GM21737 (cell line): Measurements from ENCODE around the gene SDK1.

ENCODE experiments used
- ATAC-seq: cut with Tn5 transposase; IDR thresholded peaks from one replicate; pipeline ENCODE4 v1.9.1; 2021; ENCODE audit warnings: mild to moderate bottlenecking, moderate library complexity; ENCODE audit not compliant: unreplicated experiment

The SDK1 gene

DNA sequence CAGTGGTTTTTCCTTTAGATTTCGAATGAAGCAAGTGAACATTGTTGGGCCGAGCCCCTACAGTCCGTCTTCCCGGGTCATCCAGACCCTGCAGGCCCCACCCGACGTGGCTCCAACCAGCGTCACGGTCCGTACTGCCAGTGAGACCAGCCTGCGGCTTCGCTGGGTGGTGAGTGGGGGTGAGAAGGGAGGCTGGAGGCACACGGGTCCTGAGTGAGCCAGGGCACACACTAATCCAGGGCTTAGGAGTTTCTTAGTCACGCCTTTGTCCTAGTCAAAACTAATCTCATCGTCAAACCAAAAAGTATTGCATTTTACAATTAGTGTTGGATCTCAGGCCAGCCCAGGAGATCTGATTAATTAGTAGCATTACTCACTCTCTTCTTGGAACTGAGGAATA is 812.2 kb downstream of the SDK1 start:
- no peak for ATAC-seq

DNA sequence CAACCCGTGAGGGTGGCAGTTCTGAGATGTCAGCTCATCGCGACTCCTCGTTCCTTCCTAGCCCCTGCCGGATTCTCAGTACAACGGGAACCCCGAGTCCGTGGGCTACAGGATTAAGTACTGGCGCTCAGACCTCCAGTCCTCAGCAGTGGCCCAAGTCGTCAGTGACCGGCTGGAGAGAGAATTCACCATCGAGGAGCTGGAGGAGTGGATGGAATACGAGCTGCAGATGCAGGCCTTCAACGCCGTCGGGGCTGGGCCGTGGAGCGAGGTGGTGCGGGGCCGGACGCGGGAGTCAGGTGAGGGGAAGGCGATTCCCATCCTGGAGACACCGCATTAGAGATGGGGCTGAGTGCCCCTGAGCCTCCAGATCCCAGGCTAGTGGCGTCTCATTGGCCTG is 812.9 kb downstream of the SDK1 start:
- ATAC-seq: no peak

DNA sequence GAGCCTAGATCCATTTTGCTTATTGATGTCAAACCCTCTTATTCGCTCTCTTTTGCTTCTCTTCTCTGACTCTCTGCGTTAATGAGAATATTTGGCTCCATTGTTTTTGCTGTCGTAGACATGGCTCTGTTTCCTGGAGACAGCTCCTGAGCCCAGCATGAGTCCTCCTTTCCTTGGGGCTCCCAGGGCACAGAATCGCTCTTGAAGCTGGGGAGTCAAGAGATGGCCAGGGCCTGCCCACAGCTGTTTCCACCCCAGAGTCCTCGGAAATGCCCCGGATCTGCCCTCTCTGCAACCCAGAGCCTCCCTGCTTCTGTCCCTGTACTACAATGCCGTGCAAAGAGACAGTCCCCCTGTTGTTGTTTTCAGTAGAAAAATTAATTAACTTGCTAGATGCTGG is 814.4 kb downstream of the SDK1 start:
- no peak for ATAC-seq

DNA sequence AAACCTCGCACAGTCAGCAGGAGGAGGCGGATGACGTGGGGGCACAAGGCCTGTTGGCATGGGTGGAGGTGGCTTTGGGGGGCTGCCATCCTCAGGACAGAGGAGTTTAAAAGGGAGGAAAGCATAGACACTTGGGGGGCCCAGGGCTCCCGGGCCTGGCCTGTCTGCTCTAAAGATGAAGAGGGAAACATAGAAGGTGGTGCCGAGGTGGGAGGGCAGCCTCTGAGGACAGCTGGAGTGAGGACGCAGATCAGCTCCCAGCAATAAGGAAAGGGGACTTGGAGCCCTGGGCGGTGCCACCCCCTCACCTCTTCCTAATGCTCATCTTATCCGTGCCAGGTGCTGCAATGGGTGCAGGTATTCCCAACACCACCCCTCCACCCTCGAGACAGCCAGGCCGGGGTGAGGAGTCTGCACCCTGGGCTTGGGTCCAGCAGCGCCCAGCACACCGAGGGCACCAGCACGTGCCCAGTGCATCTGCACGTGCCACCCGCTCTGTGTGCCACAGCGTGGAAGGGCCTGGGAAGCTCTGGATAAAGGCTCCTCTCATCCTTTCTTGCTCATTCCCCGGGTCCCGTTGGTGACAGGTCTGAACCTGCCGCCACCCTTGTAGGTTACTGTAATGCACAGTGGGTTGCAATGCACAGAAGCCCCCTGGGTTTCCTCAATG is 815.0 kb downstream of the SDK1 start:
- ATAC-seq: no peak

DNA sequence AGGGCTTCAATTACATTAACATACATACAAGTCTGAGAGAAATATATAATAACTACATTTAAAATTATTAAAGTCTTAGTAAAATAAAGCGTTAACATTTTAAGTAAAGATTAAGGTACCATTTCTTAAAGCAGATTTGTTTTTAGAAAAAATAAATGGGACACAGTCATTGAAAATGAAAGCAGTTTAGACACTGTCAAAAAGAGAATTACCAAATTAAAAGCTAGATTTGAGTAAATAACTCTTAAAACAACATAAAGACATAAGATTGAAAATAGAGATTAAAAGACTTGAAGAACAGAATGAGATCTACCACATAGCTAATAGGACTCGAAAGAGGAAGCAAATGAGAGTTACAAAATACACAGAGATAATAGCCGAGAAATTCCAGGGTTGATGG is 818.8 kb downstream of the SDK1 start:
- ATAC-seq: no peak

DNA sequence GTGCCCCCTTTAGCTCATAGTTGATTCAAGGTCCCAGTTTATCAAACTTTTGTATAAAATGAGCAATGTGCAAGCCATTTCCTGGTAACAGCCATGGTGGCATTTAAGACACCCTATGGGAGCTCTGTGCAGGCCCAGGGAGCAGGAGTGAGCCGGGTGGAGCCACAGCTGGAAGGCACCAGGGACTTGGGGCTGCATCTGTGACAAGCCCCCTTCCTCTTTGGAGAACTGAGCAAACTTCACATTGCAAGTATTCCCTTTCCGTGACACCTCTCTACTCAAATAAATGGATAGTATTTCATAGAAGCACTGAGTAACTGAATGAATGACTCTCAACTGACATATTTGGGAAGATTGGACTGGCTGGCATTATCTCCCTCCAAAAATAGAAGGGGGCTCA is 822.3 kb downstream of the SDK1 start:
- ATAC-seq: no peak

DNA sequence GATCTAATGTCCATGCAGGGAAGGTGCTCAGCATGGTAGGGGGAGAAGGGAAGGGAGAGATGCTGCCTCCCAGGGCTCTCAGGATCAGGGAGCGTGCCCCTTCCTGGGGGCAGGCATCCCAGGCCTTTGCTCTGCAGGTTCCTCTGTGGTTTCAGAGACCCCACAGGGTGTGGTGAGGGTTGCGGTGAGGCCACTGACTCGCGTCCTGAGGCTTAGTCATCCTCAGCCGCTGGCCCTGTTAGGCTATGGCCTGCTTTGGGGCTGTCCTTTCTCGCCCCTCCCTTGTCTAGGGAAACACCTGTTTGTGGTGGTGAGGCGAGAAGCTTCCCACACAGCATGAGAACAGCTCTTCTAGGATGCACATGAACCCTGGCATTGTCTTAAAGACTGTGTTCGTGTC is 822.8 kb downstream of the SDK1 start:
- ATAC-seq: no peak

DNA sequence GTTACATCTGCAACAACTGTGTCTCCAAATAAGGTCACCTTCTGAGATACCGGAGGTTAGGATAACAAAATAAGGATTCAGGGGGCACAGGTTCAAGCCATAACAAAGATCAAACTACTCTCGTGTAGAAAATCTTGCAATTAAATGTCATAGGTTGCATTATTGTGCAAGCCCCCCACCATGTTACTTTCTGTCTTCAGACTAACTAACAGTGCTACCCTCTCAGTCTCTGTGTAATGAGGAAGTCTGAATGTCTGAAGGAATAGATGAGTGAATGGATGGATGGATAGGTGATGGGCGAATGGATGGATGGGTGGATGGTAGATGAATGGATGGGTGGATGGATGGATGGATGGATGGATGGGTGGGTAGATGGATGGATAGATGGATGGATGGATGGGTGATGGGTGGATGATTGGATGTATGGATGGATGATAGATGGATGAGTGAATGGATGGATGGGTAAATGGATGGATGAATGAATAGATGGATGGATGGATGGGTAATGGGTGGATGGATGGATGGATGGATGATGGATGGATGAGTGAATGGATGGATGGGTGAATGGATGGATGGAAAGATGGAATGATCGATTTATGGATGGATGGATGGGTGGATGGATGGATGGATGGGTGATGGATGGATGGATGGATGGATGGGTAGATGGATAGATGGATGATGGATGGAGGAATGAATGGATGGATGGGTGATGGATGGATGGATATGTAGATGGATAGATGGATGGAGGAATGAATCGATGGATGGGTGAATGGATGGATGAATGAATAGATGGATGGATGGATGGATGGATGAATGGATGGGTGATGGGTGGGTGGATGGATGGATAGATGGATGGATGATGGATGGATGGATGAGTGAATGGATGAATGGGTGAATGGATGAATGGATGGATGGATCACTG is 823.8 kb downstream of the SDK1 start:
- no peak for ATAC-seq

DNA sequence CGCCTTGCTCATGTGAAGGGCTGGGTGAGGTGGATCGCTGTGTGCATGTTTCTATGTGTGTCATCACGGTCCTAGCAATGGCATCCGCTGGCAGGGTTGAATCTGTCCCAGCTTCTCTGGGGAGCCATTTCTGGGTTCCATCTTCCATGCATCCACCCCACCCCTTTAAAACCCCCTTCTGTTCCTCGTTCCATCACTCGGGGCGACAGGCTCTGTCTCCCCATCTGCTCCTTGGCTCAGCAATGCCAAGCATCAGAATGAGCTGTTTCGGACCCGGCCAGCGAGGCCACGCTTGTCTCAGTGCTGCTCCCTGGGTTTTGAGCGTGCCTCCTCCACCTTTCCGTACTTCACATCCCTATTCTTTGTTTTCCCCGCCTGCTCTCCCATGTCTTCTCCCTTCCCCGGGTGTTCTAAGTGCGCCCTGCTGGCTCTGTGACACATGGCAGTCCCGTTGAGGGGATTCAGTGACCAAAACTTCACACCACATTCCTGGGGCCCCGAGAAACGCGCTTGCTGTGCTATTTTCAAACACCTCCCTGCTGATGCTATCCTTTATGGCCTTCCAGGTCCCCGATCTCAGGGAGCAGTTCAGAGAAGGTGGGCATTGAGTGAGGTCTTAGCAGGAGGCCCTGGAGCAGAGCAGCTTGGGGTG is 827.0 kb downstream of the SDK1 start:
- ATAC-seq: no peak

DNA sequence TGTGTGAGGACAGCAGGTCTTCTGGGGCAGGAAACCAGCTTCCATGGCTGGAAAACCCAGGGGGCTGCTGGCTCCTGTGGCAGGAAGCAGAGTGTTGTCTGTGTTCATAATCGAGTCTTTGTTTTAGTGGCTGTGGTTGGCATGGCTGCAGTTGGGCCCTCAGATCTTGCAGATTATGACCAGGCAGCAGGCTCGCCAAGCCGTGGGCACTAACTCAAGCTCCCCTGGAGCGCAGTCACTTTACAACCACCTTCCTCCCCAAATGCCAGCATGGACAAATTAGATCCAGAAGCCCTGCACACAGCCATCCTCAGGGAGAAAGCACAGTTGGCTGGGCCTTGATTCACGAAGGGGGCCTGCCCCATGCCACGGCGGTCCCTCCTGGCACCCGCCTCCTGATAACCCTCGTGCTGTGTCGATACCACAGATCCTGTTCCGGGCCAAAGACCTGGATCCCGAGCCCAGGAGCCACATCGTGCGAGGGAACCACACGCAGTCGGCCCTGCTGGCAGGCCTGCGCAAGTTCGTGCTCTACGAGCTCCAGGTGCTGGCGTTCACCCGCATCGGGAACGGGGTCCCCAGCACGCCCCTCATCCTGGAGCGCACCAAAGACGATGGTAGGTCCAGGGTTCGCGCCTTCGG is 828.5 kb downstream of the SDK1 start:
- no peak for ATAC-seq

DNA sequence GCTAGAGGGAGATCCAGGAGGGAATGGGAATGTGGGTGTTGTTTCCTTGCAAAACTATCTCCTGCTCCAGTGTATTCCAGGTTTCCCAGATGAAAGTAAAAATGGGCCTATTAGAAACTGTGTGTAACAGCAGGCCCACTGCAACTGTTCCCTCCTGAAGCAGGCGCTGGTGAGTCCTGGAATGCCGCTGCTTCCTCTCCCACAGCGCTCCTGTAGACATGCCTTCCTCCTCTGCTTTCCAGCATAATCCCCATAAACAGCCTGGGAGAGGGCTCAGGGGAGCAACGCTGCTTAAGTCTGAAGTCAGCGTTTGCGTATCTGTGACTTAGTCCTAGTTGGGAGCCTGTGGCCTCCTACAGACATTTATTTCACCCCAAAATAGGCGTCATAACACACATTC is 830.0 kb downstream of the SDK1 start:
- no peak for ATAC-seq

DNA sequence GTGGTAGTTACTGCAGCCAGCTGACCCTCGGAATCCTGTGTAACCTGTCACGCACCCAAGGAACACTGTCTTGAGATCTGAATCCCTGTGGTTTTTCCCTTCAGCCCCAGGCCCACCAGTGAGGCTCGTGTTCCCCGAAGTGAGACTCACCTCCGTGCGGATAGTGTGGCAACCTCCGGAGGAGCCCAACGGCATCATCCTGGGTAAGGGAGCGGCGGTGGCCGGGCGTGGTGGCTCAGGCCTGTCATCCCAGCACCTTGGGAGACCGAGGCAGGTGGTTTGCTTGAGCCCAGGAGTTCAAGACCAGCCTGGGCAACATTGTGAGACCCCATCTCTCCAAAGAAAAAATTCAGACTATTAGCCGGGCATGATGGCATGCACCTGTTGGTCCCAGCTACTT is 831.2 kb downstream of the SDK1 start:
- no peak for ATAC-seq

DNA sequence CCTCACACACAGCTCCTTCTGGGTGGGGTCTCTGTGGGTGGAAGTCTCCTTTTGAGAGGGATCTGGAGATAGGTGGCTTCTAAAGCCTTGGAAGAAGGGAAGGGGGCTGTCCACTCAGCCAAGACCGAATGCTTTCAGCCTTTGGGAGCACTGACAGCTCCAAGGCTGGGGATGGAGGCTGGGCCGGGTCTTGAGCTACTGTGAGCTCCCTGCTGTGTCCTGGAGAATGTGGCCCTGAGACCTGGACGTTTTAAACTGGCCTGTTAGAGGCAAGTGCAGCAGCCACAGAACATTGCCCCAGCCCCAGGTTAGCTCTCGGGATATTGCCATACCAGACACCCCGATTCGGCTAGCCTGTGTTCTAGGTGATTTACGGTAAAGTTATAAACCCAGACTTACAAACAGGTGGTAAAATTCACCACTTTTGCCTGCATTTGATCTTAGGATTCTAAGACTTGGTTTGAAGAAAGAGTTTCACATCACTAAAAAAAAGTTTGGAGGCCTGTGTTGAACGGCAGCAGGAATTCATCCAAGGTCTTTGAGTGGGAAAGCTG is 832.5 kb downstream of the SDK1 start:
- no peak for ATAC-seq

DNA sequence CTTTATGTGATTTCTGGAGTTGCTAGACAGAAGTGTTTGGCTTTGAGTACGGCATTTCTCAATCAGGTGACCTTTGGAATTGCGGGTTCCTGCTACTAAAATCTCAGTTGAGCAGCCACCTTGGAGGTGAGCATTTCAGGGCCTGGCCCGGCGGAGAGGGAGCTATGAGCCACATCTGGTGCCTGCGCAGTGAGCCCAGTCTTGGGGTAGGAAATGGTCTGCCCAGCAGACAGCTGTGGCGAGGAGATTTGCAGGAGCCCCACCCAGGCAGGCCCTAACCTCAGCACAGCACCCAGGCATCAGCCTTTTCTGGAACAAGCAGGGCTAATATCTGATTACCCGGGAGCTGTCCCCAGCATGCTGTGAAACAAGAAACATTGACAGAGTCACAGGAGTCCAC is 833.2 kb downstream of the SDK1 start:
- no peak for ATAC-seq

DNA sequence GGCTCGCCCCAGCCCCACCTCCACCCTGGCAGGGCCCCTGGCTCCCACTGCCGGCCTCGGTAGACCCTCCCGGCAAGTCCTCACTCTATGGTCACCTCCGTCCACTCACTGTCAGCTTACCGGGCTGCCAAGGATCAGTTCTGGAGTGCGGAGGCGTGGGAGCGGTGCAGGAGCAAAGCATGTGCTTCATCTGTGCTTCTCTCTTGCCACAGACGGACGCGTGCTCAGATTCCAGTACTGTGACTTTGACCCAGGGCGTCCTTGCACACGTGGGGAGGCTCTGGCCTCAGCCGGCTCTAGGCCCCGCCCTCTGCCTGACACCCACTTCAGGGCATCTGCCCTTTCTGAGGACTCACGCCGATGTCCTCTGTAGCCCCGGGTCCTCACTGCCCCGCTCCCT is 833.6 kb downstream of the SDK1 start:
- ATAC-seq: no peak

DNA sequence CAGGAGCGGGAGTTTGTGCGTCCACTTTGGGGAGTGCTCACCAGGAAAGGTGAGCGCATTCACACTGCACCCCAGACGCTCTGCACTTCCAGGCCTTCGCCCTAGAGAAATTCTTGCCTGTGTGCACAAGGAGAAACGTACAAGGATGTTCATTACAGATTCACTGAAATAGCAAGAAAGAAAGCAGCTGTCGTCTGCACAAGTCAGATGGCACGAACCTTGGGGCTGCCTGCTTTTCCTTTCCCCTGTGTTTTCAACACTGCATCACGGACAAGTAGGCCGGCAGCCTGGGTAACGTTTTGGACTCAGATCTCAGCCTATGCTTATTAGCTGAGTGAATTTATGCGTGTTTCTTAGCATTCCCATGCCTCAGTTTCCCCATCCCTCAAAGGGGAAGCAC is 834.2 kb downstream of the SDK1 start:
- ATAC-seq: no peak

DNA sequence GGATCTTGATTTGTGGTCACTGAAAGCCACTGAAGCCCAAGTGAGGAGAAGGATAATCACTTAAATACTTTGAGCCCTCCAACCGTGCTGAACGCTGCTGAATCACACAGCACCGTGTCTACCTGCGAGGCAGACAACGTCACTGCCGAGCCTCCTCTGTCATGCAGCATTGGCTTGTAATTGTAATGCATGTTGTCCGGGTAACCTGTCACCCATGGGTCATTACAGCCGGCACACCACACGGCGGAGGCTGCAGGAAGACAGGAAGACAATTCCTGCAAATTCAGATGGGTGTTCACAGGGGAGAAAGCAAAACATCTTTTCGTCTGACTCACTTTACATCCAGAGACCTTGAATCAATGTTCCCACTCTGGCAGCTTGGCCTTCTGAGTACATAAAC is 835.0 kb downstream of the SDK1 start:
- ATAC-seq: no peak

DNA sequence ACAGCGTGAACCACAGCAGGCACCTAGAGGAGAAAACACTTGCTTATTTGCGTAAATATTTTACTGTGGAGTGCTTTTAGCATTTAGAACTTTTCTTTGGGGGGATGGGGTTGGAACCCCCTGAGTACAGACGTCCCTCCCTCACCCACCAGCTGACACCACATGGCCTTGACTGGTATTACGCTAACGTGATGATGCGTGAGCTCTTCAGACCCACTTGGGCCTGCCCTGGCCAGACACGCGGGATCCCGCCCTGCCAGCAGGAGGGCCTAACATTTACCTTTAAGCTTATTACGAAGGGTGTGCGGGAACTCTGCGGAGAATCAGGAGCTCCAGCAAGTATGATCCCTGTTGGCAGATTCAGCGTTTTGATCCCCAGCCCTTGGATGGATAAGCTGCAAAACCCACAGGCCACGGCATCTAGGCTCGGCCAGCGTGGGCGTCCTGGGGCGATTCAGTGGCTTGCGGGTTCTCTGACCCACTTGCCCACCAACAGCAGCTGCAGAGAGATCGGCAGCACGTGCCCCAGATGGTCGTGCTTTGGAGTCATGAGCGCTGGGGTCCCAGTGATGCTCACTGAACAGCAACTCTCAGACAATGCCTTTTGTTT is 835.6 kb downstream of the SDK1 start:
- ATAC-seq: no peak

DNA sequence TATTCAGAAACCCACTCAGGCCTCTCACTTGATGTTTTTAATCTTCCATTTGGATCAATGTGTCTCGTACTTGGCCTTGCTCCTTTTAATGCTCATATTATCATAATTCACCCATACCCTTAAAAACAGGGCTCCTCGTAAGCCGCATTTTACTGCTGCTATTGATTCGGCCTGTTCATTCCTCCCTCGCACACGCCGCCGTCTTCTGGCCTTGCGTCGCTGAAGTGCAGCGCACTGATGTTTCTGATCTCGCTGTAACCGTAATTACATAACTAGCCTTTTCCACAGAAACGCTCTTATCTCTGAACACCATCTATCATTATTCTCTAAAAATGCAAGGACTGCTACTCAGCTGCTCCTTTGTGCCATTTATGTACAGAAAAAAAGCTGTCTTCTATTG is 836.5 kb downstream of the SDK1 start:
- ATAC-seq: no peak

DNA sequence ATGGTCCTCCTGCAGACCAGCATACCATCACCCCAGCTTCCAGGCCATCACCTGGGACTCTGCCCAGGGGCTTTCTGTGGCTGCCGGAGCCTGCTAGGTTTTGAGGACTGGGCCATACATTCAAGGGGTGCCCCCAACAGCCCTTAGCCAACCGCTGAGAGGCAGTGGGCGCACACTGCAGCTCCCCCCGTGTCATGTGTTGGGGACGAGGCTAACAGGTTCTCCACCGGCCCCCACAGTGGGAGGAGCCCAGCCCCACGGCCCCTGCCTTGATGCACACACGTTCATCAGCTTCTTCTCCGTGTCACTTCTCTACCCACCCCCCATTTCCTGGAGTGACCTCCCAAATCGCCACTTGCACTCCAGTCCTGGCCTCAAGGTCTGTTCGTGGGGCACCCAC is 837.8 kb downstream of the SDK1 start:
- ATAC-seq: no peak
